ENCODE results near the gene SNRPD3.
"Not testable (repeated sequence)": the region's sequence is repeated elsewhere in the genome, so short reads cannot be mapped to it uniquely, and the experiment has no call there.

The SNRPD3 gene

DNA sequence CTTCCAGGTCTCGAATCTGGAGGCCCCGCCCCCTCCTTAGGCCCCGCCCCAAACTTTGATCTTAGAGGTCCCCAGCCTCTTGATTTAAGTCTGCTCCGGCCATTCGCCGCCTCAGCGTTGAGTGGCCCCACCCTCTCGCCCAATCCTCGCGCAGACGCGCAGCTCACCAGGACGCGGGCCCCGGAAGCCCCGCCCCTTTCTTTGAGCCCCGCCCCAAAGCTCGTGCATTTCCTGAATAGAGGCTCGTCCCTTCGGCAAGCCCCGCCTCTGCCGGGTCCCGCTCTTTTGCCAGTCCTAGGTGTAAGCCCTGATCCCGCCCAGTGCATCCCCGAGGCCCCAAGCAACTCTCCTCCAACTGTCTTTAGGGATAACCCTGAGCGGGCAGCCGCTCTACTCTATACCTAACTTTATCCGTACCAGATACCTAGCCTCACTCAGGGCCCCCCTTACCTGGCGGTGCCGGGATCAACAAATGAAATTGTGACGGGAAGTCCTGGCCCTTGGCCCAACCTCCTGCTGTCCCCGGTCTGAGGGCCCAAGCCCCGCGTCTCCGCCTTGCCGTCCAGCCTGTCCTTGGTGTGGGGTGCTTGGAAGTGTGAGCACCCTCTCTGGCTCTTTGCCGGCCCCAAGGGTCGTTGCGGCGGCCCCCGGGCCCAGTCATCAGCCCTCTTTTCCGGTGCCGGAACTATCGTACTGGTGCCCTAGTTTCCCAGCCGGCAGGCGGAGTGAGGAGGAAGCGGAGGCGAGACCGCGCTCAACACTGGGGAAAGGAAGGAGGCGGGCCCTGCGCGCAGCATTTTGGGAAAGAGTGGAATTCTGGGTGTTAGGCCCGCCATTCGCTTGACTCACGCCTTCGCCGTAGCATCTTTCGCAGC is at the start of gene SNRPD3:
Gene SNRPD3 (plus strand): TSS at position 835 of the 875 bp plus-strand sequence. CDS start 1,676 bp downstream, outside the sequence.
- peak; percentile 100 for DNase-seq (ENCODE audit: low read depth)

DNA sequence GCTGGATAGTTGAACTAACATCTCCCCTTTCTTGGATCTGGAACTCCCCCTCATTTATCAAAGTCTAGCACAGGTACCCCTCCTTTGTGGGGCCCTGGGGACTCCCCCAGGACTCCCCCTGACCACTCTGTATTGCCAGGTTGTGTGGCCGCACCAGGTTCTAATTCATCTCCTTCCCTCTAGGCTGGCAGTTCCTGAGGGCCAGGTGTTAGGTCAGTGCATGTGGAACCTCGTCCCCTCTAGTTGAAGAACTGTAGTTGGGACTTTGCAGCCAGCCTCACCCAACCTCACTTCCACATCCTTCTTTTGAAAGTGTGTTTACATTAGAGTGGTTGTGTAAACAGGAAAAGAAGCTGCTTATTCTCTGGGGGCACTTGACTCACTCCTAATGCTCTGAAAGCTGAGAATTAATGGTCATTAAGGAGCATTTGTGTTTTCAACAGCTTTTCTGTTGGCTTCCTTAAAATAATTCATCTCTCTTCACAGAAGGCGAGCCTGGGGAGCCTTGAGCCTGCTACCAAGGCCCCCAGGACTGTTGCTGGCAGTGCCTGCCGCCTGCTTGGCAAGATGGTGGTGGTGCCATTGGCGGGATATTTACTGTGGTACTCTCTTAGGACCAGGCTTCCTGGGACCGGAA is 48.9 kb upstream of the SNRPD3 start:
- DNase-seq (ENCODE audit: low read depth) = no peak

DNA sequence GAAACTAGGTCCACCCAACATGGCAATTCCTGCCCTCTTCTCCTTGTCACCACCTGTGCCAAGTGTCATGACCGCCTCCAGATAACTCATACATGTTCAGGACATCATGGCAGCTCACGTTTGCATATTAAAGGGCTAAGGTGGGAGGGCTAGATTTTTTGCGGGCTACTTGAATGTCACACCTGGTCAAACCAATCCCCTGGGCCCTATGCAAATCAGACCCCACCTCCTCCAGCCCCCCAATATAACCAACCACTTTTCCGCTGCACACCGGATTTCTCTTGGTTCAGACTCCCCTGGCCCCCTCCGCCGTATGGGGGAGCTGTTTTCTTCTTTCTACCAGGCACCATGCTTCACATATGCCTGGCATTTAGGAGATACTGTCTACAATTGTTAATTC is 48.1 kb upstream of the SNRPD3 start:
- no peak for DNase-seq (ENCODE audit: low read depth)

DNA sequence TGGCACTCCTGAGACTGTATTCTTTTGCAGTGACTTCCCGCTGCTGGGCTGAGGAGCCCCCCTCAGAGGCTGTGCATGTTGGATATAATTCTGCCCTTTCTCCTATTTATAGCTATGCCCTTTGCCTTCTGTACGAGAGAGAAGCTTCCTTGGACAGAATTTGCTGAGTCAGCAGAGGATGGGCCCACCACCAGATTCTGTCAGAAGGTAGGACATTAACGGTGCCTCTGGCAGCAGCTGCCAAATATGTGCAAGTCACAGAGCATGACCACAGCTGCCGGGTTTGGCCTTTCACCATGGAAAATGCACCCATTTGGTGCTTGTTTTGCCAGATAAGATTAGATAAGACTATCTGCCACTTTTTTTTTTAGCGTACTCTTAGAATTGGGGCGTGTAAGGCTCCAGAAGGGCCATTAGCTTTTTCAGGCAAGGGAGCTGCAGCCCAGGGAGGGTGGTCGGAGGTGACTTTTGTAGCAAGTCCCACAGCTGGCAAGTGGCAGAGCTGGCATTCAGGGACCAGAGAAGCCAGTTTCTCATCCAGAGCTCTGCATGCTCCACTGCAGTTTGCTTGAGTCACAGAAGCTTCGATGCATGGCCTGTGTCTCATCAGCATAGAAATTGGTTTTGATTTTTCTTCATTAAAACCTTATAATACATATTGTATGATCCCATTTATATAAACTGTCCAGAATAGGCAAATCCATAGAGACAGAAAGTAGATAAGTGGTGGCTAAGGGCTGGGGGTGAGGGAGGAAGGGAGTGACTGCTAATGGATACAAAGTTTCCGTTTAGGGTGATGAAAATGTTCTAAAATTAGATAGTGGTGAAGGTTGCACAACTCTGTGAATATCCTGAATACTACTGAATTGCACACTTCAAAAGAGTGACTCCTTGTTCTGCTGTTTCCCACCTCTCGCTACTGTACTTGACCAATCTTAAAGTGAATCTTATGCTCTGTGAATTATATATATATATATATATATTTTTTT is 44.9 kb upstream of the SNRPD3 start:
- DNase-seq (ENCODE audit: low read depth) = no peak

DNA sequence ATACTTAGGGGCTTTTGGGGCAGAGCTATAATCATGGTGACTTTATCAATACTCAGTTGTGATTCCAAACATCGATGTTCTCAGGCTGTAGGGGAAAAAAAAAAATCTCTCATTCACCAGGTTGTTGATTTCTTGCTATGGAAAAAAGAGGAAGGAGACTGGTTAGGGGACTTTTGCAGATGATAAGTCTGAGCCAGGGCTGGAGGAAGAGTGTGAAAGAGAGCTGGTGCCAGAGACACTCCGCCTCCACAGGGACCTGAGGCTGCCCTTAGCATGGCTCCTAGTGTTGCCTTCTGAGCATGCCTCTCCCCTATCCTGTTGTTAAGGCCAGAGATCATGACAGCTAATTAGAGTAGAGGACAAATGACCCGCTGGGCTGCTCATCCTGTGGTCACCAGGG is 43.8 kb upstream of the SNRPD3 start:
- no peak for DNase-seq (ENCODE audit: low read depth)

DNA sequence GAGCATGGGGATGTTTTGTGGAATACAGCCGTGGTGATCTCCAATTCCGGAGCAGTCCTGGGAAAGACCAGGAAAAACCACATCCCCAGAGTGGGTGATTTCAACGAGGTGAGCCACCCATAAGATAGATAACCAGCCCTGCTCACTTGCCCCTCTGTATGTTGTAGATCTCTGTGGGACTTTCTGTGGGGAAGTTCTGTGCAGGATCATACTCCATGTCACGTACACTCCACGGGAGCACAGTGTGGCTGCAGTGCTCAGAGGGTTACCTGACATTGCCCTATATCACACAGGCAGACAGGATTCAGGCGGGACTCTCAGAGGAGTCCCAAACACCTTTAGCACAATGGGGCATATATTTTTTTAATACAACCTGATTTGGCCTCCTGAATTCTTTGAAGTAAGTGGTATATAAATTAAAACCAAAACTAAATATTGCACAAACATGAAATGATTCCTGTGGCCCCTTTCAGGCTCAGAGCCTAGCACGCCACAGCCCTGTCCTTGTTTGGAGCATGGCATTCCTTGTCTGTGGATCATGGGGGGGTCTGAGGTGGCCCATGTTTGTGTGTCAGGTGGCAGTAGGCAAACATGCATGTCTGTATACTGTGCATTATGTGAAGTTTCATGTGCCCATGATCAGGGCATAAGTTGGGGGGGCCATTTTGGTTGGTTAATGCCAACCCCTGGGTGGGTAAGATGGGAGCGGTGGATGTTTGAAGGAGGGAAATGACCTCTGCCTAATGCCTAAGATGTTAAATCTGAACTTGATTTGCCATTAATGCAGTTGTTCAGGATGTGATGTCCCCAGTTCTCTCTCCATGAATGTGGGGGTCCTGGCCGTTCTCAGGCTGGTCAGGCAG is 42.2 kb upstream of the SNRPD3 start:
- DNase-seq (ENCODE audit: low read depth) = no peak

DNA sequence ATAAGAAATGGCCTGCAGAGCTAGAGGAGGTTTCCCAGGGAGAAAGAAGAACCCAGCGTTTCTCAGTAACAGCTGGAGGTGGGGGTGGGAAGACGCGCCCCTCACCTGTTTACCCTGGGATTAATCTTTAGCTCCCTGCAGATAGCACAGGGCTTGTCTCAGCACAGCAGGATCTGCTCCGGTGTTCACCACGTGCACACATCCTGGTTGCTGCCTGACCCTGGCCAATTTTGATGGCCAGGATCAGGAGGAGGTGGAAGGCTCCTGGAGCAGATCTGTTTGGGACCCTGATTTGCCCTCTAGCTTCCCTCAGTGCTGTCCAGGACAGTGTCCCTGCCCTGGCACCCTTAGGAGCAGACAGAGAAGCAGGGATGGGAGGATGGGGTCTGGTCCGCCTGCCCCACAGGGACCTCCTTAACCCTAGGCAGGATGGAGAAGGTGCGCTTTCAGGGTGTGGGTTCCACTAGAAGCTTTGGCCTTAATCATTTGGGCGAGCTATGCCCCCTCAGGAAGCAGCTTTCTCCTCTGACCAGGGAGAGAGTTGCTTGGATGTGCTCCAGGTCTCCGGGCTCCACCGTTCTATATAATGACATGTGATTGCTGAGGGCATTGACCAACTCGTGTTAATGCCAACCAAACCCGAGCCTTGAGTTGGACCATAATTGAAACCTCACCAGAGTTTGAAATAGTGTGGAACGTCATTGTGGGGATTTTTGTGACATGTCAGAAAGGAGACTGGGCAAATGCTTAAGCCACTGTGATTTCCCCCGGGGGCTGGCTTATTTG is 41.4 kb upstream of the SNRPD3 start:
- DNase-seq (ENCODE audit: low read depth) = no peak

DNA sequence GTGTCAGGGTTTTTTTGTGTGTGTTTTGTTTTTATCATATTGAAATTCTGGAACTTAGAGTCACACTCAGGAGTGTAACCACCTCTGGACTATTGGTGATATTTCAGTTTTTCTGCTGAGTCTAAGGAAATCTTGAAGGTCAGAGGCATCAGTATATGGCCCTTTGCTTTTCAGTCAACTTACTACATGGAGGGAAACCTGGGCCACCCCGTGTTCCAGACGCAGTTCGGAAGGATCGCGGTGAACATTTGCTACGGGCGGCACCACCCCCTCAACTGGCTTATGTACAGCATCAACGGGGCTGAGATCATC is 40.8 kb upstream of the SNRPD3 start:
- DNase-seq (ENCODE audit: low read depth) = no peak

DNA sequence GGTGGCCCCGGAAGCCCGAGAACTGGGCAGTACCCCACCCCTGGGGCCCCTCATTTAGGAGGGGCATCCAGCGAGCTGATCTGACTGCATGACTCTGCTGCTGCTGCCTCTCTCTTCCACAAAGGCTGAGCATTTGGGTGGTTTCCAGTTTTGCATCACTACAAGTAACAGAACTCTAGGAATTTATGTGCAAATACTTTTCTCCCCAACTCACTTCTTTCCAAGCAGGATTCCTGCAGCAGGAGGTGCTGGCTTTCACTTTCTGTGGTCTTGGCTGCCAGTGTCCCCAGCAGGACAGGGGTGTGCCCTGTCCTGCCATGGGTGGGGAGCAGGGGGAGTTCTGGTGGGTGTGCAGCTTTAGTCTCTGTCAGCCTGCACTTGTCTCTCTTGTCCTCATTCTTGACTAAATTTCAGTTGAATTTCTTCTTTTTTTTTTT is 39.5 kb upstream of the SNRPD3 start:
- DNase-seq (ENCODE audit: low read depth) = no peak

DNA sequence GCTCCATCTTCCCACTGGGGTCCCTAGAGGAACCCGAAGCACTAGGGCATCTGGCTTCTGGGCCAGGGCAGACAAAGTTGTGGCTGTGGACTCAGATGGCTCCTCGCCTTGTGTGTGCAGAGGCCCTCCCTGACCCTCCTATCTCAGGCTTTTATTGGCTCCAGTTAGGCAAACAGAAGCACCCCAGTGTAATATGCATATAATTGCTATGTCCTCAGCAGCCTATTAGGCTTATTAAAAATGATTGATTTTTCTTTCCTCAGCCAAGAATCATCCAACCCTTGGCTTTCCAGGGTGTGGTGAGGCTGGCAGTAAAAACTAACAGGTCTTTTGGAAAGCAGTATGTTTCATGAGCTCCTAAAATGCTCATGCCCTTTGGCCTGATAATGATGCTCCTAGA is 38.4 kb upstream of the SNRPD3 start:
- DNase-seq (ENCODE audit: low read depth) = no peak

DNA sequence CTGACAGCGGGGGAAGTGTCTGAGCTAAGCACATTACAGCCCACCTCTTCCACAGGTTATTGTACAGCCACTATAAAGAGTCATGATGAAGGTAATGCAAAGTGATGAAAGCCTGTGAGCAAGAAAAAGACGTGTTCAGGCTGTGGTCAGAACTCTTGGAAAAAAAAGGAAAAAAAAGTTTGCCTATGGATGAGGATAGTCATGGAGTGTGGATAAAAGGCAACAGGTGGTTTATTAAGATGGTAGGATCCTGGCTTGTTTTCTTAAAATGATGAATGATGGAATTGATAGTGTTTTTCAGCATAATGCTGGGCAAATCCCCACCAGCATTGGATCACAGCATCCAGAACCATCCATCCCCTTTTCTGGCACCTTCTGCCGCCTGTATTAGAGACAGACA is 37.6 kb upstream of the SNRPD3 start:
- no peak for DNase-seq (ENCODE audit: low read depth)

DNA sequence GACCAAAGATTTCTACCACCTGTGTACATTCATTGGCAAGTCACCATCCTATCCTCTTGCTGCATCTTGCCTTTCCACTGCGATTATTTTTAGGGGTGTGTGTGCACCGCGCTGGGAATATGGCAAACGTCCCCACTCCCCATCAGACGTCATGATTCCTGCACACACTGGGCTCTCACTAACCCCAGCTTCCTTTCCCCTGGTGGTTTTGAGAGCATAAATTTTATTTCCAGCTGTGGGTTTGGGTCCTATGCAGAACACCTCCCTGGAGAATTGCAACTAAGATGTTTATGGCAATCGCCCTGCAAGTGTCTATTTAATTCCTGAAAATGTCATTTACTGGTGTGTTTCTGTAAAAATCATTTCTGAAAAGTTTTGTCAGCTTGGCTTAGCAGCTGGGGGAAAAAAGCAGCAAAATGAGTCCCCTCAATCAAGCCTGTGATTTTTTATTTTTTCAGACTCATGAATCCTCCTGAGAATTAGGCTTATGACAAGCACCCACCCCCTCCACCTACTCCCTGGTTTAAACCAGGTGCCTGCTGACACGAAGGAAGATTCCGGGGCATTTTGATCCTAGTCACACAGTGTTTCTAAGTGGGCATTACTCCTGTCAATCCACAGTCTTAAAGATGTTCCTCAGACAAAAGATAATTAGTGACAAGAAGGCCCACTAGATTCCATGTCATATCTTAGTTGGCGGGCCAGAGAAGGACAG is 36.9 kb upstream of the SNRPD3 start:
- DNase-seq (ENCODE audit: low read depth) = no peak

DNA sequence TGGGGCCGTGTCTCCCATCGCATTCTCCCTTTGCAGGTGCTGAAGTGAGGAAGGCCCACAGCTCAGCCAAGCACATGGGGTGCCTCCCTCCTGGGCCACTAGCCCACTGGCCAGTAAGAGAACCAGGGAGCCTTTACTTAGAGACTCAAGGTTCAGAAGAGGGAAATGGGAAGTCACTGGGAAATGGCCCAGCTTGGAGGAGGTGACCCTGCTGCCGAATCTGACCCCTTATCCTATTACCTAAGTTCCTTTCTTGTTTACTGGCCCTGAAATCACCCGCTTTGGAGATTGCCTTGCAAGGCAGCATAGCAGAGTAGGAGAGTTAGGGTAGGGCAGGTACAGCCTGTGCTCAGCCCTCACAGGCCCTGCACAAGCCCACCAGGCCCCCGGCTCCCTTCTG is 36.3 kb upstream of the SNRPD3 start:
- DNase-seq (ENCODE audit: low read depth) = no peak

DNA sequence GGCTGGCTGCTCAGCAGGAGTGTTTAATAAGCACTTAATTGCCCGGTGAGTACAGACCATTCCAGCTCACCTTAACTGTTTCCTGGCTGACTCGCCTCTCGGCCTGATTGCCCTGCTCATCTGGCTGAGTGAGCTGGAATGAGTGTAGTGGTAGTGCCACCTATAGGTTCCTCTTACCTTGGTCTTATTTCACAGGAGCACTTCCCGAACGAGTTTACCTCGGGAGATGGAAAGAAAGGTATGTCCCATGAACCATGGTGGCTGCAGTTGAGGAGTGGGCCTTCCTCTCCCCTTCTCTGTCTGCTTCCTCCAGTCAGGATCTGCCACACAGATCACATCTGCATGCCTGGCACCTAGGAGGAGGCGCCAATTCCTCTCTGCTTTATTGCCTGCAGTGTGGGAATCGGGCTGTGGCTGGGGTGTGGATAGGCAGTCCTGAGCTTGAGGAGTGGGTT is 34.0 kb upstream of the SNRPD3 start:
- no peak for DNase-seq (ENCODE audit: low read depth)

DNA sequence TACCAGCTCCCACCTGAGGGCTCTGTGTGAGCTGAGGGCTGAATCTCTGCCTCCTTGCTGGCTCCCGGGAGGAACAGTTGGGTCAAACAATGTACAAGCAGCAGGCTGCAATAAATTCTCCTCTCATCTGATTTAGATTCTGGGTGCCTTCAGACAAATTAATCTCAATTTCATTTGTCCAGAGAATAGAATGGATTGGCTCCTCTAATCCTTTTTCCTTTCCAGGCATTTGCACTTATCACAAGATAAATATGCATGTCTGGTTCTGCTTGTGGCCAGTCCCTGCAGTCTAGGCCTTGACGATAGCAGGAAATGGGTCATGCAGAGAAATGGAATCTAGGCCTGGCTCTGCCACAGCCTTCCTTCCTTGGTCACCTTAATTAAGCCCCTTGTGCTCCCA is 31.9 kb upstream of the SNRPD3 start:
- no peak for DNase-seq (ENCODE audit: low read depth)

DNA sequence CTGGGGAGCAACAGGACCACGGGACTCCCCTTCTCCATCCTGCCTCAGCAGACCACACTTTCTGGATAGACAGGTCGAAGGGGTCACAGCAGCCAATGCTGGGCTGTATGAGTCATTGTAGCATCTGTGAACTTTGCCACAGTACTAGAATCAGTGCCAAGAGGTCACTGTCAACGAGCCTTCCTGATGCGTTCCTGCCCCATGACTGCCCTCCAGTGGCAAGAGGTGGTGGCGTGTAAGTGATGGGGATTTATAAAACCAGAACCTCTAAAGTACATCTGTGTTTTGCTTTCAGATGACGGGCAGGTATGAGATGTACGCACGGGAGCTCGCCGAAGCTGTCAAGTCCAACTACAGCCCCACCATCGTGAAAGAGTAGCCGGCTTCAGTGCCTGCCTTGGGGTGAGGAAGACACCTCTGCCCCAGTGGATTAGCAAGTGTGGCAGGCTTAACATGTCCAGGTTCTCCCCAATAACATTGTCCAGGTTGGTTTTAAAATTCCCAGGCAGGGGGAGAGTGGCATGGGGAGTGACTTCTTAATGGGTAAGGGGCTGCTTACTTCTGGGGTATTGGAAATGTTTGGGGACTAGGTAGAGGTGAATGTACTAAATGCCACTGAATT is 30.3 kb upstream of the SNRPD3 start:
- DNase-seq (ENCODE audit: low read depth) = peak; percentile 71

DNA sequence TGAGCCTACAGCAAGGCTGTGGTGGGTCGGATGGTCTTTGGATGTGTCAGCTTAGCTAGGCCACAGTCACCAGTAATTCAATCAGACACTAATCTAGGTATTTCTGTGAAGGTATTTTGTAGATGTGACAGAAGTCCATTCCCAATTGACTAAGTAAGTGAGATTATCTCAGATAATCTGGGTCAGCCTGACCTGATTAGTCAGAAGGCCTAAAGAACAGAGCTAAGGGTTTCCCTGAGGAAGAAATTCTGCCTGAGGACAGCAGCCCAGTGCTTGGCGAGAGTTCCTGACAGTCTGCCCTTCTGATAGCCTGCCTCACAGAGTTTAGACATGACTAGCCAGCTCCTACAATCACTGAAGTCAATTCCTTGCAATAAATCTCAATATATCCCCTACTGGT is 29.6 kb upstream of the SNRPD3 start:
- DNase-seq (ENCODE audit: low read depth) = no peak

DNA sequence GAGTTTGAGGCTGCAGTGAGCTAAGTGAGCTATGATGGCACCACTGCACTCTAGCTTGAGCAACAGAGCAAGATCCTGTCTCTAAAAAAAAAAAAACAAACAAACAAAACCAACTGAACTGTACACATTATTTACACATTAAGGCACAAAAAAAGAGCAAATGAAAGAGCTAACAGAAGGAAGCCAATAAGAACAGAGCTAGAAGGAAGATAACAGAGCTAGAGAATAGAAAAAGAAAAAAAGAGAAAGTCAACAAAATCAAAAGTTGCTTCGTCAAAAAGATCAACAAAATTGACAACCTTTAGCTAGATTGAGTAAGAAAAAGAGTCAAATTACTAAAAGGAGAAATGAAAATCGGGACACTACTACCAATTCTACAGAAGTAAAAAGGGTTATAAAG is 25.9 kb upstream of the SNRPD3 start:
- DNase-seq (ENCODE audit: low read depth) = no peak

DNA sequence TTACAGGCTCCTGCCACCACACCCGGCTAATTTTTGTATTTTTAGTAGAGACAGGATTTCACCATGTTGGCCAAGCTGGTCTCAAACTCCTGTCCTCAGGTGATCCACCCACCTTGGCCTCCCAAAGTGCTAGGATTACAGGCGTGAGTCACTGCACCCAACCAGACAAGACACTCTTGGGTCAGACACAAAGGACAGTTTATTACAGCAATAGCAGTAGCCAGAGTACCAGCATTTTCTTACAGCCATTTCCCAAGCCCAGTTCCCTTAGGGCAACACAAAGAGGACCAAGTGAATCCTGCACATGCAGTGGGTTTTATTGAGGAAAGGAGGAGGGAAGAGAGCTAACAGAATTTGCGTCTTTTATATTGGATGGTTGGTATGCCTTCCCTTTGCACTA is 24.8 kb upstream of the SNRPD3 start:
- not testable (repeated sequence) for DNase-seq (ENCODE audit: low read depth)

DNA sequence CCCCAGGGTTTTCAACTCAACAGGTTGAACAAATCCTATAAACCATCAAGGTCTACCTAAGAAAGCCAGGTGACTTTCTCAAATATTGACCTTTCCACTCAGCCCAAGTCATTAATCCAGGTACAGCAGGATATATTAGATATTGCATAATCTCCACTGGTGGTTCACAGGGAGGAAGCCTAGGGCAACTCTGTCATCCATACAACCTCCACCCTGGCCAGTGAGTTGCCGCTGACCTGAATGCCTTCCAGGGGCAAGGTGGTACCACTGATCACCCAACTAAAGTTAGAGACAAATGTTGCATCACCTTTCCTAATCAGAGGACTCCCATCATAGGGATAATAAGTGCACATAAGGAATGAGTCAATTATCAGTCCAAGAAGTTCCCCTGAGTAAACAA is 23.7 kb upstream of the SNRPD3 start:
- no peak for DNase-seq (ENCODE audit: low read depth)

All from activated T-cell treated with anti-CD3 and anti-CD28 coated beads for 1 hour (primary cell).